NCI-H2196 (cell line): ENCODE data around the gene ART3.

Source experiments
- DNase-seq: peaks from one replicate; lab custom pipeline; 2025; ENCODE audit not compliant: unreplicated experiment; lab: John Stamatoyannopoulos, UW

The ART3 gene

DNA sequence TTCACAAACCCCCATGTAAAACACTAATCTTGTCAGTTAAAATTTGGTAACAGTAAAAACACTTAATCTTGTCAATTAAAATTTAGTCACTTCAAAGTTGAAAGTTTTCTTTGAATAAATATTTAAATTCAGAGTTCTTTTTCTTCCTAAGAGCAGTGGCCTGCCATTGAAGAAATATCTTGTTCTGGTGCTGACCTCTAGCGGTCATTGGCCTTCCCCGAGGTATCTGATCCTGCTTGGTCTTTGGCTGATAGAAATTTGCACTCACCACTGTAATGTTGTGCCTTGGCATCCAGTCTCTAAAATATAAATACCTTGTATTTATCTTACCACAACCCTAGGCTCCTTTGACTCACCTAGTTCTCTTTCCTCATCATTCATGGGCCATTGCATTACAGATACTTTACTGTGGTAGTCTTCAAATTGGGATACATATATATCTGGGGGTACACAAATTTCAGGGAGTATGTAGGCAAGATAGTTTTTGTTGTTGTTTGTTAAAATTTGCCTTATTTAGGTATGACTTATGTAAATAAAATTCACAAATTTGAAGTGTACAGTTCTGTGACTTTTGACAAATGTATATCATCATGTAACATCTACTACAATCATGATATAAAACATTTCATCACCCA is 6.7 kb upstream of the ART3 start:
- peak; percentile 58 for DNase-seq

DNA sequence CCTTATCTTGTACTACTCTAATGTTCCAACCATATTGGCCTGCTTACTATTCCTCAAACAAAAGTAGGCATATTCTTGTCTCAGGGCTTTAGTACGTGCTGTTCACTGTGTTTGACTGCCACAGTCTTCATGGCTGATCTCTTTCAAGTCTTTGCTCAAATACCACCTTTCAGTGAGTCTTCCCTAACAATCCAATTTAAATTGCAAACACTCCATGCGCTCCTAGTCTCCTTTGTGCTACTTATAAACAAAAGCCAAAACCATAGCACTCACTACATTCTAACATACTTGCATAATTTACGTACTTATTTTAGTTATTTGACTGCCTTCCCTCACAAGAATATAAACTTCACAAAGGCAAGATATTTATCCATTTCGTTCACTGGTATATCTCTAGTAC is 1.7 kb upstream of the ART3 start:
- DNase-seq = no peak

DNA sequence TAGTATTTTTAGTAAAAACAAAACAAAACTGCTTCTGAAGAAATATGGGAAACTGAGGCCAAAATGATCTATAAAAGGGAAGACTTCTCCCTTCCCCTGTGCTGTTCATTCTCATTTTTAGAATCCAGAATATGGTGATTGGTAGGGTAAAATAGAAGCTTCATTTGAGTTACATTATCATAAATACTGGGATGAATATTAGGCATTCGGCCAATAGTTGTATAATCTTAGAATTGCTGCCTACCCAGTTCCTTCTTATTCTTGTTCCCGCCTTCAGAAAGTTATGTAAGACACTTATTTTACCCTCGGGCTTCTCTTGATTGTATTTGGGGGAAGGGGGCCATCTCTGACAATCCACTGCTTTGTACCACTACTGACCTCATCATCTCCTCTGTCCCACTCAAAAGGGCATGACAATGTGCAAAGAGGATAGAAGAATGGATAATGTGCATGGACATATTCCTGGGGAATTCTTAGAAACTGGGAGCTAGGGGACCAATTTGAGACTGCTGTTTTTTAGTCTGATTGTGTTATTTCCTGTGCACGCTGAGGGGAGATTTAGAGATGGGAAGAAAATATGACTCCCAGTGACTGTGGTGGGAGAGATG is 588 bp downstream of the ART3 start:
- no peak for DNase-seq

DNA sequence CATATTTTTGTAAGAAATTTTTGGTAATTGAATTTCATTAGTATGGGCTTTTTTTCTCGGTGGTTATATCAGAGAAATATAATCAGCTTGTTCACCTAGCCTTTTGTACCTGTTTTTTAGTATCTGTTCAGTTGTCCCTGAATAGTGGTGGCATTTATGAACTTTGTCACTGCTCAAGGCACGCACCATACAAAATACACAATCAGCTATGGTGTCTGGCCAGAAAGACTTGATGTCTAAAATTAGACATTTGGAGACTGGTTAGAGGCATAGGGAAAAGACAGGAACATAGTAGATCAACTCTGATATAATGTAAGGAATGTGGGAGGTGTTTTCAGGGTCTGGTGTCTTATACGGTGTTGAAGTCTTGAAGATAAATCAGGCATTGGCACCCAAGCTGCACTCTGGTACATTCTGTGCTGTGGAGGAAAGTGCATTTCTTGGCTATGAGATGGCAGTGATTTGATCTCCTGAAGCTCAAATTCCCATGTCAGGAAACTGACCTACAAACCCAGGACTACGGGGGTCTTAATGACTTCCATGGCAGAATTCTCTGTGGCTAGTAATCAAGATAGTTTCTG is 3.6 kb downstream of the ART3 start:
- no peak for DNase-seq

DNA sequence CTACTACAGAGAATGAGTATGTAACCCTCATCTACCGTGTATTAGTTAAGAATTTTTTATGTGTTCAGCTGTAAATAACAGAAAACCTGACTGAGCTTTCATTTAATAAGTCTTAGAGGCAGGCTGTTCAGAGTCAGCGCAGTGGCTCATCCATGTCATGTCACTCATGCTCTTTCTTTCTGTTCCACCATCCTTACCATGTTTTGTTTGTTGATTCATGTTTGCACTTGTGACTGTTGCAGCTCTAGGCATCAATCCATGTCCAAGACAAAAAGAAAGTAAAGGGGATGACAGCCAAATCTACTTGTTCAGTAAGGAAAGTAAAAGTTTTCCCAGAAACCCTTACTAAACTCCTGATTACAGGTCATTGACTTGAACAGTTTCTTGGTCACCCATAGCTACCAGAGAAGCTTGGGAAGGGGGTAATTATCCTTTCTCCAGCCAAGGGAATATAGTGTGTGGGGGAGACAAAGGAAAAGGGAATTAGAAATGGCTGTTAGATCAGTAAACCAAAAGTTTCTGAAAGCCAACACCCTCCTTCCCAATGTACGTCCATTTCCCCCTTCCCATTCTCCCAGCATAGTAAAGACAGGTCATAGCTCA is 9.0 kb downstream of the ART3 start:
- DNase-seq = no peak

DNA sequence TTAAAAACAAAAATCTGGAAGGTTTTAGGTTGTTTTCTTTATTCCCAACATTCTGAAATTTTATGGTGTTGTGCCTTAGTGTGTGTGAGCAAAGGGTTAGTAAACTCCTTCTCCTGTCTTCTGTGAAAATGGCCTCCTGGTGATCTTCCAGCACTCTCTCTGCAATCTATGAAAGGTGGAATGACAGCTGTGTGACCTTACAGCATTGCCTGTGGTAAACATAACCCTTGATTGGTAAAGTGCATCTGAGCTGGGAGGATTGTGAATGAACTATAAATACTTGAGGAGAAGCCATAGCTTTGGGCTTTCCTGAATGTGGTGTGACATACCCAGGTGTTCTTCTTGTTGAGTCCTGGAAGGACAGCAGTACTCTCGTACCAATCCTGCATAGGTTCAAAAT is 10.0 kb downstream of the ART3 start:
- no peak for DNase-seq

DNA sequence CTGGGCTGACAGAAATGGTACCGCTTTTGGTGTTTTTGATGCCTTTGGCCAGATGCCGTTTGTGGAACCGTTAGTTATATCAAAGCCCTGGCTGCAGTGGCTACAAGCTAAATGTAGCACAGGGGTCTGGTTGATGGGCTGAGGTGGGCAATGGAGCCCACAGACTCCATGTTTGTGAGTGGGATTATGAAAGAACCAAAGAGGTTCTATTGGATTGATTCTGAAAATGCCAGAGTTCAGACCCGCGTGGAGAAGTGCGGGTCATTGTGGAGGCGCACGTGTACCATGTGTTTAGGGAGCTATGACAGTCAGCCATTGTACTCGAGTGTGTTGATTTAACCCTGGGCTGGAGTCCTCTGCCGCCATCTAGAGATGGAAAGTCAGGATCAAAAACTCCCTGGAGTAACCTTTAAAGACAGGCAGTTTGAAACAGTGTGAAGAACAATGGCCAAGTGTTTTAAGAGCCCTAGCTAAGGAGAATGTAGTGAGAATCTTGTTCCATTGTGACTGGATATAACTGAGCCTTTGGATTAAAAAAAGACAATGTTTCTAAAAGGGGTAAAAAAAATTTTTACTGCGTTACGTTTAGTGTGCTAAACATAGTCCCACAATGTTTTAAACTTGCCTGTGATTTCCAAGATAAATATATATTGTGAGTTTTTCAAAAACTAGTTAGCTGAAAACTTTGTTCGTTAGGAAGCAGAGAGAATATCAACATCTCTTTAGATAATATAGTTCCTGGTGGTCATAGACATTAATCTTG is 12.7 kb downstream of the ART3 start:
- DNase-seq = peak; percentile 5

DNA sequence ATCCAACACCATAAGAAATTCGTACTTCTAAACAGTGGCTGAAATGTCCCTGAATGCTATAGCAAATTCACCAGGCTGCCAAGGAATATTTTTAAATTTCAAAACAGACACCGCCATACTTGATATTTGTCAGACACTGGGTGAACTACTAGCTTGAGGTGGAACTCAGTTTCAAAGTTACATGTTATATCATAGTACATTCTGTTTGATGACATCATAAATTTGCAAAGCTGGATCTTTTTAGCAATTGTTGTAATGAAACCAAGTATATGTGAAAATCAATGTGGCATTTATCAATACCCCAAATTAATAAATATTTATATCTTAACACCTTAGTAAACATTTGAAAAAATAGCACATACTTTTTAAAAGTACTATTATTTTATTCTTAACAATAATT is 14.2 kb downstream of the ART3 start:
- no peak for DNase-seq

DNA sequence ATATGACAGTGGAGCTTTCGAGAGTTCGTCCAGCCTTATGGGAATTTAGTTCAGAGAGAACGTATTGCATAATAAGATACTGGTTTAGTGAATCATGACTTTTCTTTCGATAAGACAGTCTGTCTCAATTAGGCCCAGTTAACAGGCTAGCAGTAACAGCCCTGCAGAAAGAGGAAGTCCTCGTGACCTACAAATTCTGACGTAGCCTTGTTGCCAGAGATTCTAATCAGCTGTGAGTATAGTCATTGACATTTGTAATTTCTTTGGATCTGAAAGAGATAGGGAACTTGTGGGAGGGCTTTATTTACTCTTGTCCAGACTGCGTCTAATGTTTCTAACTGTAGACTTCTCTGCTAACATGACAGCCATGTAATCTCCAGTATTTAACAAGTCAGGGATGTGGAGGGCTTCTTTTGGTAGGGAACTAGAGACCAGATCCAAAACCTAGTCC is 15.8 kb downstream of the ART3 start:
- peak; percentile 14 for DNase-seq

DNA sequence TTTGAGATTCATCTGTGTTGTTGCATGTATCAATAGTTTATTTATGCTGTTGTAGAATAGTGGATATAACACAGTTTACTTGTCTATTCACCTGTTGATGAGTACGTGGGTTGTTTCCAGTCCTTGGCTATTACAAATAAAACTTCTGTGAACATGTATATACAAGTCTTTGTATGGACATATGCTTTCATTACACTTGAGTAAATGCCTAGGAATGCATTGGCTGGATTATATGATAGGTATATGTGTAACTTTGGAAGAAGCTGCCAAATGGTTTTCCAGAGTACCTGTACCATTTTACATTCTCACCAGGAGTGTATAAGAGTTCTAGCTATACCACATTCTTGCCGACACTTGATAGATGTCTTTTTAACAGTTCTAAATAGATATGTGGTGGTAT is 16.5 kb downstream of the ART3 start:
- no peak for DNase-seq

DNA sequence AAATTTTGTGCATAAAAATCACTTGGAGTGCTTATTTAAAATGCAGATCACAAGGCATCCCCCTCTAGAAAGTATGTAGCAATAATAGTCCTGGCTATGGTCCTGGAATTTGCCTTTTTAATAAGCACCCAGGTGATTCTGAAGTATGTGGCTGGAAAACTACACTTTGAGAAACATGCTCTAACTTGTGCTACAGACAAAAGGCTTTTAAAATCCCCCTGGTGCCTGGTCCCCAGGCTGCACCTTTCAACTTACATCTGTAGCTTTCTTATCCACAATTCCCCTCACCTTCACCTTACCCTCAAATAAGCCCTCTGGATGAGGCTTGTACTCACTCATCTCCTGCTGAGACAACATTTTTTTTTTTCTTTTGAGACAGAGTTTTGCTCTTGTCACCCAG is 21.1 kb downstream of the ART3 start:
- no peak for DNase-seq

DNA sequence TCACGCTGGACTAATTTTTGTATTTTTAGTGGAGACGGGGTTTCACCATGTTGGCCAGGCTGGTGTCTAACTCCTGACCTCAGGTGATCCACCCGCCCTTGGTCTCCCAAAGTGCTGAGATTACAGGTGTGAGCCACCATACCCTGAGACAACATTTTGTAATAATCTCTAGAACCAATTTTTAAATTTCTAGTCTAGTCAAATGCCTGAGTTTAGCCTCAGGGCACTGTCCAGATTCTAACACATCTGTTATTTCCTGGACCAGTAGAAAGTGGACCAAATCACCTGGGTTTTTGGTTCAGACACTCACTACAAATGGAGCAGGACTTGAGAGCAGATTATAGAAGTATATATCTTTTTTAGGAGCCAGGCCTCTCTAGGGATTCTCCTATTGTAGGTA is 21.6 kb downstream of the ART3 start:
- no peak for DNase-seq

DNA sequence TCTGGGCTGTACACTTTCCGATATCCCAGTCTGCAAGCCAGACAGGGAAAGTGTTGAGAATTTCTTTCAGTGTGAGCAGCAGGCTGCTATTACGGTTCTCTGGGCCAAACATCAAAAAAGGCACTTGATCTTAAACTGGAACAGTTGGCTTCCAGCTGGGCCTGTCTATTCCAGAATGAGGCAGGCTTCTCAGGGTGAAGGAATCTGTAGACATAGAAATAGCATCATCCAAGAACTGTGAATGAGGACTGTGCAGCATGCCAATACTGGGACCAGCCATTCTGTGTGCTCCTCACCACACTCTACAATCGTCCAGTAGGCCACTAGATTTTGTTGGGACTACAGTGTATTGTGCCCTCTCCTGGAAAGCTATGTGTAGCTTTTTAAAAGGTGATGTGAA is 31.1 kb downstream of the ART3 start:
- DNase-seq = no peak

DNA sequence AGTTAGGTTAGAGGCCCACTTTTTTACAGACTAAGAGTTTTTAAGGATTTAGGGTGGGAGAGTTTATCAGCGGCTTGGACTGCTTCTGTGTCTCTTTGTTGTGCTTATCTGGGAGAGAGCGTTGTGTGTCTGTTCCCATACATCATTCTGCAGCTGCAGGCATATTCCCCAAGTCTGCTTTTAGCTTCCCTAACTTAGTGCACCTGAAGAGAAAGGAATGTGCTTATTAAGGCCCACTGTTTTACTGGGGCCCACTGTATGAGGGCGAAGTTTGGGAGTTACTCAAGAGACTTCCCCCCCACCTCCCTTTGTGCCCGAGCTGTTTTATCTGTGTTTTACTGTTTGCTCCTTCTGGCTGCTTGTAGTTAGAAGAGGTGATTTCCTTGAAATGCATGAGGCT is 31.9 kb downstream of the ART3 start:
- no peak for DNase-seq

DNA sequence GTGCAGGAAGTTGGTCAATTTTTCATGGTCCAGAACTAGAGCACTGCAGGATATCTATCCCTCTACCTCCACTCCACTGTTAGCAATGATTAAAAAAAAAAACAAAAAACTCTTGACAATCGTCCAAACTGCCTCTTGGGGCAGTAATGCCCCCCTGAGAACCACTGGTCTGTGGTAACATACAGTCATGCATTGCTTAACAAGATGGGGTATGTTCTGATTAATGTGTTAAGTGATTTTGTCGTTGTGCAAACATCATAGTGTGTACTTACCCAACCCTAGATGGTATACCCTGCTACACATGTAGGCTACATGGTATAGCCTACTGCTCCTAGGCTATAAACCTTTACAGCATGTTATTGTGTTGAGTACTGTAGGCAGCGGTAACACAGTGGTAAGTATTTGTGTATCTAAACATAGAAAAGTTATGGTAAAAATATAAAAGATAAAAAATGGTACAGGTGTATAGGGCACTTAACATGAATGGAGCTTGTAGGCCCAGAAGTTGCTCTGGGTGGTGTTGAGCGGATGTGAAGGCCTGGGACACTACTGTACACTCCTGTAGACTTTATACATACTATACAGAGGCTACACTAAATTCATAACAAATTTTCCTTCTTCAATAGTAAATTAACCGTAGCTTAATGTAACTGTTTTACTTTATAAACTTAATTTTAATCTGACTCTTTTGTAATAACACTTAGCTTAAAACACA is 34.1 kb downstream of the ART3 start:
- DNase-seq = no peak

DNA sequence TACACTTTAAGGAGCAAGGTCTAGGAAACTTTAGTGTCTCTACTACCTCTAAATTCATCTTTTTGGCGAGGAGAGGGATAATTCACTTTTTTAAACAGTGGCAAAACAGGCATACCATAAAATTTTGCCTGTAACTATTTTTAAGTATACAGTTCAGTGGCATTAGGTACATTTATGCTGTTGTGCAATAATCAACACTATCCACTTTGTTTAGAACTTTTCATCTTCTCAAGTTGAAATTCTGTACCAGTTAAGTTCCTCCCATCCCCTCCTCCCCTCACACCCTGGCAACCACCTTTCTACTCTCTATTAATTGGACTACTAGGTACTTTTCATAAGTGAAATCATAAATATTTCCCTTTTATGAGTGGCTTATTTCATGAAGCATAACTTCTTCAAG is 42.3 kb downstream of the ART3 start:
- DNase-seq = no peak

DNA sequence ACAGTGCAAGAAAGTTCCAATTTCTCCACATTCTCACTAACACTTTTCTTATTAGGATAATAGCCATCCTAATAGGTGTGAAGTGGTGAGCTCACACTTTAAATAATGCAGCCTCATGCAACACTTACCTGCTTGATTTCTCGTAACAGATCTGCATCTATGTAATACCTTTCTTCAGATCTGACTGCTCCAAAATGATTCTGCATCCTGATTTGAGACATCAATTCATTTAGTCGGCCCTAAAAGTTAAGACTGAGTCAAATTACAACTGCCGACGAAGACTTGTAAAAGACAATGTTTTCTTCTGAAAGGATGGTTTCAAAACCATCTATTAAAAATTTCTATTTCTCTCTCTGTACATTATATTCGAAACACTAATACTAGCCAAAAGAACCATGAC is 43.0 kb downstream of the ART3 start:
- DNase-seq = no peak

DNA sequence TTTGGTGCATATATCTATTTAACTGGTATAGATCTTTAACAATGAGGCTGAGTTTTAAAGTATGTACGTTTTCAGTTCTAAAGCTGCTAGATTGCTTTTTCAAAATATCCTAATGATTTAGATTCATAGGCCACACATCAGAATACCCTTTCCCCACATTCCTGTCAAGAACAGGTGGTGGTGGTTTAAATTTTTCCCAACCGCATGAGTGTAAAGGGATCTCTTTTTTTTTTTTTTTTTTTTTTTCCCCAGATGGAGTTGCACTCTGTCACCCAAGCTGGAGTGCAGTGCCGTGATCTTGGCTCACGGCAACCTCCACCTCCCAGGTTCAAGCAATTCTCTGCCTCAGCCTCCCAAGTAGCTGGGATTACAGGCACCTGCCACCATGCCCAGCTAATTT is 45.7 kb downstream of the ART3 start:
- no peak for DNase-seq

DNA sequence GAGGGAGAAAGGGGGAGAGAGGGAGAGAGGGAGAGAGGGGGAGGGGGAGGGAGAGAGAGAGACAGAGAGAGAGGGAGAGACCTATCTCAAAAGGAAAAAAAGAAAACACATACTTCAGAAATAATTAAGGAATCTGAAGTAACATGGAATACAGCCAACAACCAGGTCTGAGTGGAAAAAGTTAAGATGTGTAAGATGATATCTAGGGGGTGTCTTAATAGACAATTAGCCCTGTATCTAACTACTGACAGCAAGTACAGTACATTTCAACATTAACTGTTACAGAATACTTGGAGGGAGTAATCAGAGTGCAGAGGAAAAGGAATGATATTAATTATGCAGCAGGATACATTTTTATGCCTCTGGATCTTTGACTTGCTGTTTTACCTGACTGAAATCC is 51.3 kb downstream of the ART3 start:
- DNase-seq = no peak

DNA sequence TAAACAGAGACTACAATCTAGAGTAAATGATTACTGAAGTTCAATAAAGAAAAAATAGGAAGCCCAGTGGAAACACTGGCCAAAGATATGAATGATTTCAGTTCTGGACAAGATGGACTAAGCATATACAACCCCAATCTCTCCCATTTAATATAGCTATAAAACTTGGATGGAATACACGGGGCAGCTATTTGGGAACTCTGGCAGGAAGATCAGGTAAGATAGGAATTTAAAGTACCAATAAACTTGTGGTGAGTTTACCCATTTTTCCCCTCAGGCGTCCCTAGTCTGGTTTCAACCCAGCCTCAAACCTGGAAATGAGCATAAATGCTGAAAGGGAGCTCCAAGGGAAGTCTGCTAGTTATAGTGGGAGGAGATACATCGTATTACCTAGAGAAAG is 53.2 kb downstream of the ART3 start:
- no peak for DNase-seq

DNA sequence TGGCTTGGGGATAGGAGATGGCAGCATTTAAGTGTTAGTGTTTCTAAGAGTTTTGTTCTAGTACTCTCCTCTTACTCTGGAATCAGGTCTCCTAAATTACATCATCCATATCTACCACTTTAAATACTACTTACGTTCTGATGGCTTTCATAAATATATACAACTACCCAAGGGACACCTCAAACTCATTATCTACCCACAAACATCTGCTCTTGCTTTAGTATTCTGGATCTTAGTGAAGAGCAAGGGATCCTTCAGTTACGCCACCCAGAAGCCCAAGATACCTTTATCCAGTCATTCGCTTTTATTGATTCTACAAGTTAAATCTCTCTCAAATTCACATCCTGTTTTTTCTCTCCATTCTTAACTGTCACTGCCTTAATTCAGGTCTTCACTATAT is 66.7 kb downstream of the ART3 start:
- no peak for DNase-seq
